HG03159 (cell line): Measurements from ENCODE around the gene ADGRL3.

ENCODE experiments used
- ATAC-seq: cut with Tn5 transposase; IDR thresholded peaks from one replicate; pipeline ENCODE4 v1.9.1; 2021; ENCODE audit warnings: mild to moderate bottlenecking, moderate library complexity; ENCODE audit not compliant: unreplicated experiment

ADGRL3 gene

DNA sequence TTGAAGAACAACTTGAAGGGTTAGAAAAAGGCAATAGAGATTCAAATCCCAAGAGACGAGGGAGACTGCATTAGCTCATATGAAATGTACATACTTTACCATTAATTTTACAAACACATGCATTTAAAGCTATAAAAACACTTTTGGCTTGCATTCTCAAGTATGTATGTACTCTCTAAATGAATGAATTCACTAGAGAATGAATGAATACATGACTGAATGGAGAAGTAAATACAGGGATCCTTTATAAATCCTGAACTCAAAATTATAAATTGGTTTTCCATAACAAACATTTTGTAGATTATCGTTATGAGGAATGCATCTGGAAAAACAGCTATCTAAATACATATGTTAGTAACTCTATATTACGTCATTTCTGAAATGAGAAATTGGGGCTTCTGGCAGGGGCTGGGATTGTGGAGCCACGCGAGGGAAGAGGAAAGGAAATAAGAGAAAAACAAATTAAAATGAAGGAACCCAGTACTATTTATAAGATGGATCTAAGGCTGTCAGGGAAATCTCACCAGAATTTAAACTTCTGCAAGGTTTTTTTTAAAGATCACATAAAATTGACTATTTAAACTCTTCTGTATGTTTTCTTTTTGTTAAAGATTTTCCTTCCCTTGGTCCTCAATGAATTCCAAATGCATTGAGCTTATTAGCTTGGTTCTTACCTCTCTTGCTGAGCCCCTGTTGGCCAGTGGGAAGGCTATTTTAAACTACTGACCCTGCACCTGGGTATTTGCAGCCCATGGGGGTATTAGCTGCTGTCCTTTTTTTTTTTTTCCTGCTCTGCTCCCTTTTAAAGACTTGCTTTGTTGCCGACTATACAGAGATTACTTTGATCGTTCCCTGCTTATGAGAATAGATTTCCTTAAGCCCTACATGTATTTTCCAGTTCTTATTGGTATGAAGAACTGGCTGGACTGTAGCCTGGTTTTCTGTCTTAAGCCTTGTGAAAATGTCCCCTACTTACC, 207.8 kb downstream of the ADGRL3 start:
- no peak for ATAC-seq

DNA sequence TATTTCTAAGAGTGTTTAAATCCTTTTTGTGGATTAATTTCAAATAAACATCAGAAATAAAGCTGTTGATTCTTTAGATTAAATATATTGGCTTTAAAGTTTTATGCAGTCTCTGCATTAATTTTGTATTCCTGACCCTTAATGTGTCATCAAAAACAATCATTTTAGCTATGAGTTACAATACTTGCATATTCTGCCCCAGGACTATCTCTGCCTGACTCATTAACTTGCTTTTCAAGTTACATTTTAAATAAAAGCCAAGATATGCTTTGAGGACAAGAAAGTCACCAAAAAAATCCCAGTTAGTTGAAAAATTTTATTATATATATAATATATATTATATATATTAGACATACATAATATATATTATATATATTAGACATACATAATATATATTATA, 208.7 kb downstream of the ADGRL3 start:
- ATAC-seq: no peak

- ATAC-seq: no peak
These were observed 211.1 kb downstream of the ADGRL3 start for GRCh38 chr4:61411241-61411640.

DNA sequence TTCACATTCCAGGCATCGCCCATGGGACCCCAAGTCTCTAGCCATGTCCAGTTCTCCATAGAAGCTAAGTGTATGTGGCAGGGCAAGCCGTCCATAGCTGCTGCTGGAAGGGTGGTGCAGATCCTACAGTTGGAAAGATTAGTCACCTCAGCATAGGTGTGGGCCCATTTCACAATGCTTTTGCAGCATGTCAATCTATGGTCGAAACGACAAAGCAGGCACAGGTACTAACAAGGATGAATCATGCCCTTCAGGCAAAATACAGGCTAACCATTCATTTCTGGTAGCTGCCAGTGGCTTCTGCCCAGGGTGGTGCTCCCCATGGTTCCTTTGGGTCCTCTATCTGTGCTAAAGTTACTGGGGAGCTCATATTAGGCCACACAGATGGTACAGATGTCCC, 225.2 kb downstream of the ADGRL3 start:
- no peak for ATAC-seq

DNA sequence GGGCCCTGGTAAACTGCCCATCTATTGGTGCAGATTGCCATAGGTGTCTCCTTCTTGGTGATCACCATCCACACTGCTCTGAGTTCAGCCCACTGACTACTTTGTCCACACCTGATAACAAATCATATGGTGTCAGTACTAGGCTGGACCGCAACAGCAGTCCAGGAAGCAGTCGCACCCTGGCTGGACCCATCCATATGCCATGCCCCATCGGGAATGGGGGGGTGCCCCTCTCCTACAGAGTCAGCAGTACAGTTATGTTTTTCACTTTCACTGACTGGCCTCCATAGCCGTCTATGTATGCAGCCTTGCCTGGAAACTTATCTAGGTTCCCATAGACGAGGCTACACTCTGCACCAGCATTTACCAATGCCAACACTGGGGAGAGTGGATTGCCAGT, 226.1 kb downstream of the ADGRL3 start:
- no peak for ATAC-seq

DNA sequence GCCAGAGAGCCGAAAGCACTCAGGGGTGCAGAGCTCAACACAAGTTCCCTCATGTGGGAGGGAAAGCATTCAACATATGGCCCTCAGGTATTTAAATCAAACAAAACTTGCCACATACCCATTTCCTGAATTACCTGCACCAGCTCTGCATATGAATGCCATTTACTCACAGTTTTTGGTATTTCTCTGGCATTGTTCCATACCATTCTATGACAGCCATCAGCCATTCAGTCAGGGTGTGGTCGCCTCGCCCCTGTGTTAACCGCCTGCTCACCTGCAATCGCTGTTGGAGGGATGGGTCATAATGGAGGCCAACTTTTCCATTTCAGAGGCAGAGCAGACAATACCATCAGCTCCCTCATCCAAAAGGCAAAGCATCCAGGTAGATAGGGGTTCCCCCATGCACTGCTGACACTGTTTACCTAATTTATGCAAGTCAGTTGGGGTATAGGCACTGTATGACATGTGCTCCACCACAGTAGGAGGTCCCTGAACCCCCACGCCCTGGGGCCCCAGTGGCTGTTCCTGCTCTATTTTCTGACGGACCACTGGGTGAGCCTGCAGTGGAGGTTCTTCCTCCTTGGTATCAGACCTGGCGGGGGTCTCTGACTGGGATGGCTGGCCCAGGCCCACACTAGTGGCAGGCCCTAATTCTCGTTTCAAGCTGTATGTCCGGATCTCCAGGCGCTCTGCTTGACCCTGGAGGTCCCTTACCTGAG, 227.1 kb downstream of the ADGRL3 start:
- no peak for ATAC-seq

GRCh38 chr4:61427818-61428495, 227.8 kb downstream of the ADGRL3 start:
- no peak for ATAC-seq

DNA sequence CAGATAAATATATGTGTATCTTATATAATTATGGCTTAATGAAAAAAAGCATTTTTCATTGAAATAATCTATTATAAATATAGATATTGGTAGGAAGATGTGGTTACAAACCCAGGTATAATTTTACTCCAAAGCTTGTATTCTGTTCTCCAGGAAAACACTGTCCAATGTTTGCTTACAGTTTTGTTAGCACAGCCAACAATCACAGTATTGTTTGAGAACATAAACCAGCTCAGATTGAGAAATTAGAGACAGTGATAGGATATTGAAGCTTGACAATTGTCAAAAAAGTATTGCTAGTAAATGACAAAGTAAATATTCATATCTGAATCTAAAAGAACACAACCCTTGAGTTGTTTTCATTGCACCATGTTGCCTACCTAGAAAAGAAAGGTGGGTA, 228.8 kb downstream of the ADGRL3 start:
- ATAC-seq: no peak

- no peak for ATAC-seq
These were observed 231.0 kb downstream of the ADGRL3 start for GRCh38 chr4:61431131-61431530.

- no peak for ATAC-seq
These were observed 237.8 kb downstream of the ADGRL3 start for GRCh38 chr4:61437923-61438322.

DNA sequence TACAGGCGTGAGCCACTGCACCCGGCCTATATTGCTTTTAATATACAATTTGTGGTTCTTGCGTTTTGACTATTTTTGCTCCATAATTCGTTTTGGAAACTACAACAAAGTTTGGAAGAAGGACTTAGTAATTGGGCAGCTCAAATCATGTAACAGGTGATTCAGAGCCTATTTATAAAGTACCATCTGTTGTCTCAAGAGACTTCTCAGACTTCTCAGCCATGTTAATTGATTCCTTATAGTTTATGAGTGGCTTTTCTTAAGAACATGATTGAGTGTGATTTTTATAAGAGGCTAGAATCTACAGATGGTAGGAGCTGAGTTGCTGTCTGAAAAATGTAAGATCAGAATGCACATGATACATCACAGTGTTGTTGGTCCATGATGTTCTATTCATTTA, 240.2 kb downstream of the ADGRL3 start:
- no peak for ATAC-seq

- no peak for ATAC-seq
These were observed 242.8 kb downstream of the ADGRL3 start for GRCh38 chr4:61442936-61443335.

- no peak for ATAC-seq
These were observed 243.8 kb downstream of the ADGRL3 start for GRCh38 chr4:61443813-61444510.

- ATAC-seq: no peak
These were observed 245.4 kb downstream of the ADGRL3 start for GRCh38 chr4:61445374-61446063.

DNA sequence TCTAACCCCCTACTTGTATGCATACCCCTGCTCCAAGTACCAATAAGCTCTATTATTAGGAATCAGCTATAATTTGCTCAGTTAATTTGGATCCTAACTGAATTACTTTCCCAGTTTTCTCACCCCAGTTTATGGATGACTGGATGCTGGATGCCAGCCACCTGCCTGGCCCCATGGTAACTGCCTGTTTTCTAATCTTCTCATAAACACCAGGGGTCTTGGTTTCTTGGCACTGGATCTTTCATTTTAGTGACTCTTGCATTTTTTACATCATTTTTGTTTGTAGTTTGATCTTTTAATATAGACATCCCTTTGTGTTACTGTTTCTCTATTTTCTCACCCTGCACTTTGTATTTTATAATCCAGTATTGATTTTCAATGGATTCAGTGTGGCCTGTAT, 246.8 kb downstream of the ADGRL3 start:
- no peak for ATAC-seq

GRCh38 chr4:61447918-61448317, 247.8 kb downstream of the ADGRL3 start:
- ATAC-seq: no peak

DNA sequence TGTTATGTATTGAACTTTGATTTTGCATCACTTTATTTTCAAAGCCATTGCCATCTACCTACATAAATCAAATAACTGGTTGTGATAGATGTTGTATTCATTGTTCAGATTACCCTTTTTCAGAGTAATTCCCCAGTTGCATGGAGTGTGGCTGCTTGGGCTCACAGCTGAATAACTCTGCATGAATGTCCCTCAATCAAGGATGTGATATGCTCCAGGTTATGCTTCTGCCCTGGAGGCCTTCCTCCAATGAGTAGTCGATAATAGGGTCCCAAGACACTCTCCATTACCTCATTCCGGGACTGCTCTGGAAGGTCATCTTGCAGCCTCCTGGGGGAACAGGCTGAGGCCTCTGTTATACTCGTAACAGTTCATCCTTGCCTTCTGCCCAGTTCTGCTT, 251.8 kb downstream of the ADGRL3 start:
- no peak for ATAC-seq

GRCh38 chr4:61461956-61462355, 261.8 kb downstream of the ADGRL3 start:
- ATAC-seq: no peak

DNA sequence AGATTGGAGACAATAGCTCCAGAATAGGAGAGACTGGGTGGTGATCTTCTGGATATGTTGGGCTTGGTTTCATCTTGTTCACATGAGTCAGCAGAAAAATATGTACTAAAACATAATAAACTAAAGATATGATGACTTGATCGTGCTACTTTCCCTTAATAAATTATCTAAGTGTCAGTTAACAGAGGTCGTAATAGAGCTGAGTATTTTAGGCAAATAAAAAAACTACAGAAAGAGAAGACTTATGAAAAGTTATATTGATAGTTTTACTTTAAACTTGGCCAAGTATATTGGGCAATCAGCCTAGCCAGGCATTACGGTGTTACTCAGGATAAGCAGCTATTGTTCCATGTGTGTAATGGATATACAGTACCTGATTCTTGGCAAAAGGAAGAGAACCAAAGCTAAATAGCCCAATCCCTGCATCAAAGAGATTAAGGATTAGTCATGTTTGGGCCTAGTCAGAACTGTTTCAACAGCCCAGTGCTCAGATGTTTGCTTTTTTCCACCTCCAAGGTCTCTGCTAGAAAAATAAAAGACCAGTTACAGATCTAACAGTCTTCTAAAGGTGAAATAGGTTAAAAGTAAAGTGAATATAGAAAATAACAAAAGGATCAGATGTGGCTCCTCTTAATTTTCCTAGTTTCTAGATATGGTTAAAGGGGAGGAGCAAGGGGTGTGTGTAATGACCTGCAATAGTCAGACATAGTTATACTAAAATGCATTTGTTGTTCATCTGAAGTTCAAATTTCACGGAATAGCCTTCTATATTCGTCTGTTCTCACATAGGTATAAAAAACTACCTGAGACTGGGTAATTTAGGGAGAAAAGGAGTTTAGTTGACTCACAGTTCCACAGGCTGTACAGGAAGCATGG, 262.6 kb downstream of the ADGRL3 start:
- ATAC-seq: no peak
